Measurements from ENCODE around the gene PTGDR2. TPM values are rescaled to one million over a fixed set of nuclear protein-coding genes. Genes with fewer than 3 reads are reported as not detected.

Gene PTGDR2
- total and polyA plus RNA-seq, 8 donors, result 0.09 to 5.7 (median 0.43) TPM

DNA sequence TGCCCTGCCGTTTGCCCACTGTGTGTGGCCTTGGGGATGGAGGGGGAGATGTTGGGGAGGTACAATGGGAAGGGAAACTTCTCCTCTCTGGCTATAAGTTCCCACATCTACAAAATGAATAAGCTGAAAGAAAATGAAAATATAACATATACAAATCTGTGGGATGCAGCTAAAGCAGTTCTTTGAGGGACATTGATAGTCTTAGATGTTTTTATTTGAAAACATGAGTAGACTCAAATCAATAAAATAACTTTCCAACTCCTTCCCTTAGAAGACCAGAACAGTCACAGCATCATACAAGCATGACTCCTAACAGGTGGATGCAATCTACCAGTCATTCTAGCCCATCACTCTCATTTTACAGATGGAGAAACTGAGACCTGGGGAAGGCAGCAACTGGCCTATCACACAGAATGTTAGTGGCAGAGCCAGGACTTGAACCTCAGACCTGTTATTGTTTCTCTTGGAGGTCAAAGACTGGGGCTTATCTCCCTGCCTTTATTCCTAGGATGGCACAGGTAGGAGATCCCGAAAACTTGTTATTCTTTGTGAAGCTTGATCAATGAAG is 39.1 kb downstream of the PTGDR2 start:
- intact Hi-C loops (cut with DNase I), result no loop called here
- Histone ChIP-seq H3K4me3 (no peak overlapping the region), H3K9me3 (no peaks in the 10 kb centered on the region), H3K4me1 (no peaks in the 10 kb centered on the region), H3K27me3 (no peaks in the 10 kb centered on the region), H3K27ac (no peak overlapping the region), H3K36me3 (no peaks in the 10 kb centered on the region)
- TF ChIP-seq, protein P1, sequence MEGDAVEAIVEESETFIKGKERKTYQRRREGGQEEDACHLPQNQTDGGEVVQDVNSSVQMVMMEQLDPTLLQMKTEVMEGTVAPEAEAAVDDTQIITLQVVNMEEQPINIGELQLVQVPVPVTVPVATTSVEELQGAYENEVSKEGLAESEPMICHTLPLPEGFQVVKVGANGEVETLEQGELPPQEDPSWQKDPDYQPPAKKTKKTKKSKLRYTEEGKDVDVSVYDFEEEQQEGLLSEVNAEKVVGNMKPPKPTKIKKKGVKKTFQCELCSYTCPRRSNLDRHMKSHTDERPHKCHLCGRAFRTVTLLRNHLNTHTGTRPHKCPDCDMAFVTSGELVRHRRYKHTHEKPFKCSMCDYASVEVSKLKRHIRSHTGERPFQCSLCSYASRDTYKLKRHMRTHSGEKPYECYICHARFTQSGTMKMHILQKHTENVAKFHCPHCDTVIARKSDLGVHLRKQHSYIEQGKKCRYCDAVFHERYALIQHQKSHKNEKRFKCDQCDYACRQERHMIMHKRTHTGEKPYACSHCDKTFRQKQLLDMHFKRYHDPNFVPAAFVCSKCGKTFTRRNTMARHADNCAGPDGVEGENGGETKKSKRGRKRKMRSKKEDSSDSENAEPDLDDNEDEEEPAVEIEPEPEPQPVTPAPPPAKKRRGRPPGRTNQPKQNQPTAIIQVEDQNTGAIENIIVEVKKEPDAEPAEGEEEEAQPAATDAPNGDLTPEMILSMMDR (IDR thresholded peaks at IDR 0.05), result no peak
- FAIRE-seq (no peak), ATAC-seq (no peak), DNase-seq (no peak)
- WGBS, 2 donors, result 88 to 92% methylated on average over 2 of the region's 2 CpGs

DNA sequence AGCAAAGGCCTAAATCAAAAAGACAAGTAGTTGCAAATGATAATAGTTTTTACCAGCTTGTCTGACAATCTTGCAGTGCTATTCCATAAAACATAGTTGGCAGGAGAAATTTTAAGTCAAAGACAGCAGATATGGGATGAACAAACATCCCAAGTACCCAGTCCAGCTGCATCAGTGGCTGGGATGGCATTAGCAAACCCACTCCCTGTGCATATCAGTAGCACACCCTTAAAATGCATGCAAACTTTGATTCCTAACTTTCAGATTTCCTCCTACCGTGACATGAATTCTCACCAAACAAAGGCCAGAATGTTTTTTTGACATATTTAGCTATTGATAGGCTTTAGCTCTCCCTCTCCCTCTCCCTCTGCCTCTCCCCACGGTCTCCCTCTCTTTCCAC is 41.6 kb downstream of the PTGDR2 start:
- no peak for DNase-seq
- 75 to 80% methylated on average over 2 of the region's 2 CpGs for WGBS, 2 donors
- Histone ChIP-seq H3K27ac (no peak overlapping the region), H3K9me3 (no peaks in the 10 kb centered on the region), H3K36me3 (no peaks in the 10 kb centered on the region), H3K27me3 (no peaks in the 10 kb centered on the region), H3K4me3 (no peak overlapping the region), H3K4me1 (no peaks in the 10 kb centered on the region)
- intact Hi-C loops (cut with DNase I), result no loop called here
- ATAC-seq, result no peak
- no peak for FAIRE-seq
- TF ChIP-seq, protein P1 (IDR thresholded peaks at IDR 0.05), result no peak

DNA sequence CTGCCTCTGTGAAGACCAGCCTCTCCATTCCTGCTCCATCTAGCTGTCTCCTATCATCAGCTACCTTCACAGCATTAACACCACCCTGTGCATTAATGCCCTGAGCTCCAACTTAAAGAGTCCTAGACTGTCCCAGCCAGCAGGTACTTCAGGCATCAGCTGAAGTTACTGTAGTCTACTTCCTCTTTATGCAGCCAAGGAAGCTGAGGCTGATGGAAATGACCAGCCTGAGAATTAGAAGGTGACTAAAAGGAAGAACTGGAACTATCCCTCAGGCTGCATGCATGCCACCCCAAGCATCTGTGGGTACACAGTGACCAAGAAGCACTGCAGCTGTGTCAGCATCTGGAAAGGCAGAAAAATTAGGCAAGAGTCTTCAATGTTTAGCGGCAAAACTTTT is 42.4 kb downstream of the PTGDR2 start:
- no peaks in the 10 kb centered on the region for H3K27me3 ChIP-seq
- 84 to 86% methylated on average over 1 of the region's 1 CpG for WGBS, 2 donors
- no peaks in the 10 kb centered on the region for H3K4me1 ChIP-seq
- H3K27ac ChIP-seq, result no peak overlapping the region
- intact Hi-C loops (cut with DNase I), result no loop called here
- H3K4me3 ChIP-seq, result no peak overlapping the region
- H3K9me3 ChIP-seq, result no peaks in the 10 kb centered on the region
- no peak for FAIRE-seq
- TF ChIP-seq, protein P1 (IDR thresholded peaks at IDR 0.05), result no peak
- no peaks in the 10 kb centered on the region for H3K36me3 ChIP-seq
- ATAC-seq, result no peak
- no peak for DNase-seq

DNA sequence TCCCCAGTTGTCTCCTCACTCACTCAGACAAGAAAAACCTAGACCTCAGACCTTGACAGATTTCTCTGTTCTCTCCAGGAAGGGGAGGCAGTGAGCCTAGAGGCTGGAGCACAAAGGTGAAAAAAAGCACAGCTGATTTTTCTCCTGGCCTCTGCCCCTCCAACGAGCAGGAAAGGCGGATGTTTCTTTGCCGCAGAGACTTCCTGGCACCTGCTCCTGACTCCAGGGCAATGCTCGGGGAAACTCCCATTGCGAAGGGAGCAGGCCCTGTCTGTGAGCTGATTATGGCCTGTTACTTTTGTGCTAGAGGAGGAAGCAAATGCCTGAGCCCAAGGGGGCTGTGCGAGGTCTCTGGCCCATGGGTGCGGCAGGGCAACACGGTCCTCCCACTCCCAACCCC is 45.2 kb downstream of the PTGDR2 start:
- TF ChIP-seq, protein P1 (IDR thresholded peaks at IDR 0.05), result no peak
- H3K27me3 ChIP-seq, result no peaks in the 10 kb centered on the region
- H3K4me3 ChIP-seq, result no peak overlapping the region
- intact Hi-C loops (cut with DNase I), result no loop called here
- H3K9me3 ChIP-seq, result no peaks in the 10 kb centered on the region
- H3K36me3 ChIP-seq, result no peaks in the 10 kb centered on the region
- FAIRE-seq, result no peak
- no peak for DNase-seq
- ATAC-seq, result no peak
- no peak overlapping the region for H3K27ac ChIP-seq
- 54 to 58% methylated on average over 8 of the region's 8 CpGs for WGBS, 2 donors
- no peaks in the 10 kb centered on the region for H3K4me1 ChIP-seq

DNA sequence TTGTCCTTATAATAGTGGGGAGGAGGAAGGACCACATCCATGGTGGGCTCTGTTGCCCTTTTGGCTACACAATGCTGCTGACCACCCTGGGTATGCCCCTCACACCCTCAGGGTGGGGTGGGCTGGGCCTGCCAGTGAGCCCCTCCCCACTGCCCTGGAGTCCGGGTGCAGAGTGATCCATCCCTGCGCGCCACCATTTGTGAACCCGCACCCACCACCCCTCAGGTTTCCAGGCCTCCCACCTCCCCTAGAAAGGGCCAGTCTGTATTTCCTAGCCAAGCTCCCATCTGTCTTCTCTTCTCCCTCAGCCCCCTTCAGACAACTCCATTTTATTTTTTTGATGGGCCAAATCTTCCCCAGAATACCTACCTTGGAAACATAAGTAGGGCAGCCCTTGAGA is 45.6 kb downstream of the PTGDR2 start:
- intact Hi-C loops (cut with DNase I), result no loop called here
- Histone ChIP-seq H3K4me1 (no peaks in the 10 kb centered on the region), H3K27ac (no peak overlapping the region), H3K9me3 (no peaks in the 10 kb centered on the region), H3K27me3 (no peaks in the 10 kb centered on the region), H3K4me3 (no peak overlapping the region), H3K36me3 (no peaks in the 10 kb centered on the region)
- TF ChIP-seq, protein P1 (IDR thresholded peaks at IDR 0.05), result no peak
- no peak for ATAC-seq
- 84 to 89% methylated on average over 4 of the region's 4 CpGs for WGBS, 2 donors
- no peak for FAIRE-seq
- no peak for DNase-seq
